SK-N-SH (cell line): Measurements from ENCODE around the gene HDAC8.

ENCODE experiments used
- EP300 ChIP-seq, 2 experiments: IDR thresholded peaks; 2 replicates each; pipeline versions ENCODE4 v1.4.0 to v1.6.1; 2012; ENCODE audit warnings: borderline replicate concordance in 1 of 2, low read depth in 1 of 2, low read length in 1 of 2
- MEF2A ChIP-seq: IDR thresholded peaks from 2 replicates; pipeline ENCODE4 v1.4.0; 2012; ENCODE audit warnings: low read depth, borderline replicate concordance
- MXI1 ChIP-seq: IDR thresholded peaks from 2 replicates; pipeline ENCODE4 v1.6.1; 2012; ENCODE audit warnings: mild to moderate bottlenecking, low read depth, low read length, improper control_type of control experiment
- NFIC ChIP-seq: IDR thresholded peaks from 2 replicates; pipeline ENCODE4 v1.4.0; 2012; ENCODE audit warnings: borderline replicate concordance
- PBX3 ChIP-seq: IDR thresholded peaks from 2 replicates; pipeline ENCODE4; 2012
- POLR2AphosphoS5 ChIP-seq: IDR thresholded peaks from 2 replicates; pipeline ENCODE4 v1.6.1; 2012; ENCODE audit warnings: low read depth, low read length
- RAD21 ChIP-seq: IDR thresholded peaks from 2 replicates; pipeline ENCODE4 v1.6.1; 2012; ENCODE audit warnings: mild to moderate bottlenecking, low read length
- TAF1 ChIP-seq: IDR thresholded peaks from 2 replicates; pipeline ENCODE4 v1.6.1; 2012; ENCODE audit warnings: low read depth, mild to moderate bottlenecking, low read length, moderate library complexity, borderline replicate concordance
- YY1 ChIP-seq: IDR thresholded peaks from 2 replicates; pipeline ENCODE4 v1.4.0; 2012; ENCODE audit warnings: low read depth, mild to moderate bottlenecking
- TF ChIP-seq, protein P1 (sequence below): fragments of 200-600 bp; sonication (generic); IDR thresholded peaks from 2 replicates; pipeline ENCODE4 v1.6.1; 2017; ENCODE audit warnings: antibody characterized with exemption, mild to moderate bottlenecking, moderate library complexity

DNA sequence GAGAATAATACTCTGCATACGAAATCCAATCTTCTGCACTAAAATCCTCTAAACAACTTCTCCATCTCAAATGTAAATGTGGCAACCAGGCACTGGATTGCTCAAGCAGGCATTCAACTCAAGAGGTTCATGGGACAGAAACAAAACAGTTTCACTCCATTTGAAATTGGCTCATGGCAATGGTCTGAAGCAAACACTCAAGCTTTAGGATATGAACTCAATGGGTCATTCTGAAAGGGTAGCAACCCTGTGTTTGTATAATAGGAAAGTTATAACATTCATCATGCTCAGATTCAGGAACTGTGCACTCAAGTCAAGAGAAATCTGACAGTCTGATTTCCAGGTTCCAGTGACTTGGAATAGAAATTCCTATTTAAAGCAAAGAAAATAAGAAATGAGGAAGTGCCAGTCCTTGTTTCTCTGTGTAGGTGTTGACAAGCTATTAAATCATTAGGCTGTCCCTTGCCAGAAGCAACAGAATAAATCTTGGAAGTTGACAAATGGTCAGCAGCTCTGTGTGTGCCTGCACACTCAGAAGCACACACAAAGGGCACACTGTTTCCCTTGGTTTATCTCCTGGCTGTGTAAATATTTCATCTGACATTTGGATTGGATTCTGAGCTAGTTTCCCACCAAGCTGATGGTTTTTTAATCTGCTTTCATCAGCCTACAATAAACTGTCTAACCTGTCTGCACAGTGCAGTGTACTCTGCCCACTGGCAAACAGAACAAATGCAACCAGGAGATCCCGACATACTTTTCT lies 191.0 kb downstream of the HDAC8 start:
- TF ChIP-seq EP300 (IDR thresholded peaks at IDR 0.05; ENCODE audit: borderline replicate concordance in 1 of 2, low read depth in 1 of 2, low read length in 1 of 2): no peak
- TF ChIP-seq MXI1: no peak
- no peak for TF ChIP-seq PBX3
- no peak for TF ChIP-seq POLR2AphosphoS5
- TF ChIP-seq, protein P1, sequence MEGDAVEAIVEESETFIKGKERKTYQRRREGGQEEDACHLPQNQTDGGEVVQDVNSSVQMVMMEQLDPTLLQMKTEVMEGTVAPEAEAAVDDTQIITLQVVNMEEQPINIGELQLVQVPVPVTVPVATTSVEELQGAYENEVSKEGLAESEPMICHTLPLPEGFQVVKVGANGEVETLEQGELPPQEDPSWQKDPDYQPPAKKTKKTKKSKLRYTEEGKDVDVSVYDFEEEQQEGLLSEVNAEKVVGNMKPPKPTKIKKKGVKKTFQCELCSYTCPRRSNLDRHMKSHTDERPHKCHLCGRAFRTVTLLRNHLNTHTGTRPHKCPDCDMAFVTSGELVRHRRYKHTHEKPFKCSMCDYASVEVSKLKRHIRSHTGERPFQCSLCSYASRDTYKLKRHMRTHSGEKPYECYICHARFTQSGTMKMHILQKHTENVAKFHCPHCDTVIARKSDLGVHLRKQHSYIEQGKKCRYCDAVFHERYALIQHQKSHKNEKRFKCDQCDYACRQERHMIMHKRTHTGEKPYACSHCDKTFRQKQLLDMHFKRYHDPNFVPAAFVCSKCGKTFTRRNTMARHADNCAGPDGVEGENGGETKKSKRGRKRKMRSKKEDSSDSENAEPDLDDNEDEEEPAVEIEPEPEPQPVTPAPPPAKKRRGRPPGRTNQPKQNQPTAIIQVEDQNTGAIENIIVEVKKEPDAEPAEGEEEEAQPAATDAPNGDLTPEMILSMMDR: no peak
- TF ChIP-seq MEF2A: no peak
- no peak for TF ChIP-seq YY1
- no peak for TF ChIP-seq RAD21
- TF ChIP-seq NFIC: no peak
- TF ChIP-seq TAF1: no peak
